SHP77 treated with DMSO at 0.1 percent for 48 hours (cell line): ENCODE results near the gene AFMID.

Experiments used
- DNase-seq: peaks from one replicate; lab custom pipeline; 2025; lab: John Stamatoyannopoulos, UW

The AFMID gene

GRCh38 chr17:78255029-78255656, 68.0 kb downstream of the AFMID start:
- DNase-seq = no peak

GRCh38 chr17:78255953-78256706, 69.0 kb downstream of the AFMID start:
- DNase-seq = no peak

GRCh38 chr17:78256707-78257591, 69.8 kb downstream of the AFMID start:
- DNase-seq = no peak
